ENCODE data around the gene DTNBP1.
"Not testable (repeated sequence)": the region's sequence is repeated elsewhere in the genome, so short reads cannot be mapped to it uniquely, and the experiment has no call there.

DTNBP1 gene

DNA sequence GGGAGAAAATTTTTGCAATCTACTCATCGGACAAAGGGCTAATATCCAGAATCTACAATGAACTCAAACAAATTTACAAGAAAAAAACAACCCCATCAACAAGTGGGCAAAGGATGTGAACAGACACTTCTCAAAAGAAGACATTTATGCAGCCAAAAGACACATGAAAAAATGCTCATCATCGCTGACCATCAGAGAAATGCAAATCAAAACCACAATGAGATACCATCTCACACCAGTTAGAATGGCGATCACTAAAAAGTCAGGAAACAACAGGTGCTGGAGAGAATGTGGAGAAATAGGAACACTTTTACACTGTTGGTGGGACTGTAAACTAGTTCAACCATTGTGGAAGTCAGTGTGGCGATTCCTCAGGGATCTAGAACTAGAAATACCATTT is 4.1 kb upstream of the DTNBP1 start:
- DNase-seq: not testable (repeated sequence)

DNA sequence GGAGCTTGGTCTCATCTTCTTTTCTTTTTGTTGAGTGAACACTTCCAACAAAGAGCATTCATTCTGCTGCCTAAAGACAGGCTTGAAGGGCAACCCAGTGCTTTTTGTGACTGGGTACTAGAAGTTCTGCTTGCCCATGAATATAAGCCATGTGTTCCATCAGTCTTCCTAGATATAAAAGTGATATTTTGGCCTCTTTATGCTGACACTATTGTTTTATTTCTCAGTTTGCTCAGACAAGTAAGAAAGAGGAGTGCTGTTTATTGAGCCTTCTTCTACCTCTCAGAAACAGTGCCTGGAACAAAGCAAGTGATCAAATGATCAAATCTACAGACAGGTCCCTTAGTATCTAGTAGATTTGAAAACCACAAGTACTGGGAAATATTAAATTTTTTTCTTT is 2.4 kb upstream of the DTNBP1 start:
- DNase-seq: no peak

DNA sequence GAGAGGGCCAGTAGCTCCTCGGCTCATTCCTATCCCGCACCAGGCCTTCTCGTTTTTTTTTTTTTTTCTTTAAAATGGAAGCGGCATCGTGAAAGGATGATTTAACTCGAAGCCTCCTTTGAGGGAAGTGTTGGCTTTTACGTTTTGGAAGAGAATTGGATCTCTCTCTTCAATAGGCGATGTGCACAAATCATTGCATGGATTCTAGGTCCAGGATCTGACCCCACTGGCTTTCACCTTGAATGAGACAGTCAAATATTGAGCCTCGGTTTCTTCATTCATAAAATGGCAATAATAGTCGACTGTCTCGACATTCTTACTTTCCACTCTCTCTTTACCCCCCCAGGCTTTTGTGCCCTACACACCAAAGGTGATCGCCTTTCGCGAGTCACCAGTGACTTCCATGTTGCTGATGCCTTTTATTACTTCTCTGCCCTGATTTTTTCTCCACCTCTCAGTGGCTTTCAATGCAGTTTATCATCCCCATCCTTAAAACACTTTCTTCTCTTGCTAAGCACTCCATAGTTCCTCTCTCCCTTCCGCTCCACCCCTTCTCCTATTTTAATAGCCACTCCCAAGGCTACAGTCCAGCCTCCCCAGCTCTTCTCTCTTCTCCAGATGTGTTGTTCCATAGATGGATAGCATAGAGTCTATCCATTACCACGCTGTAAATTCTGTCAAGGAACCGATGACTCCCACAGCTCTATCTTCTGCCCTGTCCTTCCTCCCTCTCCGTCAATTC is 473 bp upstream of the DTNBP1 start:
- DNase-seq: no peak

DNA sequence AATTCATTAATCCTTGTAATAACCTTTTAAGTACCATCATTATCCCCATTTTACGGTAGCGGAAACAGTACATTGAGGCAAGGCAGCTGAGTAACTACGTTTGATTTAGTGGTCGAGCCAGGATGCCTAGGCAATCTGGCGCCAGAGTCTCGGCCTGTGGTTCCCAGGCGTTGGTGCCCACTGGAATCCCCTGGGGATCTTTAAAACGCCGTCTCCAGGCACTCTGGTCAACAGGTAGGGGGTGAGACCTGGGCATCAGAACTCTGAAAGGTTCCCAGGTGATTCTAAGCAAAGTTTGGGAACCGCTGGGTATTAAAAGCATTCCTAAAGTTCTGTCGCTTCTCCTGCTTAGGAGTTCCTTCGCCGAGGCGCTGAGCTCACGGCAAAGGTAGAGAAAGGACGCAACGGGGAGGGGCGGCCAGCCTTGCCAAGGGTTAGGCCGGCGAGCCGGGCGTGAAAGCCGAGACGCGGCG is 939 bp downstream of the DTNBP1 start:
- DNase-seq: no peak

DNA sequence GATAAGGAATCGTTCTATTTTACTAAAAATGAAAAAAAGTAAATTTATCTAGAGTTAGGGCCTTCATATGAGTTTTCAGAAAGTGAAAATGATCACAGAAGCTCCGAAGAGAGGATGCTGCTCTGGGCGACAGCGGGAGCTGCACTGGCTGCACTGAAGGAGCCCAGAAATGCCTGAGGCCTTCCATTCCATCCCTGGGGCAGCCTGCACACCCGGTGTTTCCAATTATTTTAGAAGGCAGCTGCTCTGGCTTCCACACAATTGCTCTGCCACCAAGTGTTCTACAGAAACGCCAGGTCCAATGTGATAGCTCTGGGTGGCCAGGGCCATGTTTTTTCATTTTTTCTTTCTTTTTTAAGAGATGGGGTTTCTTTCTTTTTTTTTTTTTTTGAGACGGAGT is 3.6 kb downstream of the DTNBP1 start:
- DNase-seq: no peak

DNA sequence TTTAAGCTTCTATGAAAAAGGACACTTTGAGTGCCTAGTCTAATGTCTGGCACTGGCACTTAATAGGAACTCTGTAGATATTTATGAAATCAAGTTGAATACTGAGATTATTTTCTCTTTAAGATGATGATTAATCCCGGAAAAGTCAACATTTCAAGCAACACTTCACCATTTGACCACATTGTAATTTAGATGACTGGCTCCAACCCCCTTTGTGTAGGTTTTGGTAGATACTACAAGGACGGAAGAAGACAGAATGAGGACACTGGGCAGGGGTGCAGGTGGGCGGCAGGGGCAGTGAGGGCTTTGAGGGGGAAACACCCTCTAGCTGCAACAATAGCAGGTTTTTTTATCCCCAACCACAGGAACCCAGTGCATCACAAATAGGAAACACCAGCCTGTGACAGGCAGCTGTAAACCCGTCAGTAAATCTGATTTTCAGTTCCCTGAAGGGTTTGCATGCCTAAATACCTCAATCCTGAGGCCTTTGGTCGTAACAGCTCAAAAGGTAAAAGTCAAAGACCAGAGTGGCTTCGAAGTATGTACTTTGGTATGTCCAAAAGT is 4.6 kb downstream of the DTNBP1 start:
- no peak for DNase-seq

DNA sequence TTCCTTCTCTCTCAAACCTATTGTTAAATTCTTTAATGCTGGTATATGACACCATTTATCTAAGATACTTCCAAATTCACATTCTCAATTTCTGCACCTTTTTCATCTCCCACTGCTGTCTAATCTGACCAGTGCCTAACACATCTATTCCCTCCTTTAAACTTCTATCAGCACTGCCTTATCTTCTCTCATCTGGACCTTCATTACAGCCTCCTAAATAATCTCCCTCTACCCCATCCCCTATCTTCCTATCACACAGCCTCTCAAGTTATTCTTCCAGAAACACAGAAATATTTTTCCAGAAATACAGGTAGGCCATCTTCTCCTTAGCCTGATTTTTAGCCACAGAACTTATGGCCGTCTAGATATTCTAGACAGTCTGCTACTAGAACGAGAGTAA is 5.5 kb downstream of the DTNBP1 start:
- DNase-seq: no peak

DNA sequence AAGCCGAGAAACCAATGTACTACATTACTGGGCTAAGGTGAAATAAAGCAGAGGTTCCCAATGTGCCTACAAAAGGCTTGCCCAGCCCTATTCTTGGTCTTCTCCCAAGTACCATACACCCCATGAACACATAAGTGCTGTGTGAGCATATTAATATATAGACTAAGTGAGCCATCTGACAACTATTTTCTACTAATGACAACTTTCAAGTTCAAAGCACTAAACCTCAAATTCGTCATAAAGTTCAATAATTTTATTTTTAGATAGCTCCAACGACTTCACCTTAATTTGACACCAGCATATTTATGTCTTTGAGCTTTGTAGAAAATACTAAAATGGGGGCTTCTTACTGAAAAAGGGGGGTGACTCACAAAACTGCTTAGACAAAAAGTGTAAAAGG is 6.7 kb downstream of the DTNBP1 start:
- DNase-seq: no peak

DNA sequence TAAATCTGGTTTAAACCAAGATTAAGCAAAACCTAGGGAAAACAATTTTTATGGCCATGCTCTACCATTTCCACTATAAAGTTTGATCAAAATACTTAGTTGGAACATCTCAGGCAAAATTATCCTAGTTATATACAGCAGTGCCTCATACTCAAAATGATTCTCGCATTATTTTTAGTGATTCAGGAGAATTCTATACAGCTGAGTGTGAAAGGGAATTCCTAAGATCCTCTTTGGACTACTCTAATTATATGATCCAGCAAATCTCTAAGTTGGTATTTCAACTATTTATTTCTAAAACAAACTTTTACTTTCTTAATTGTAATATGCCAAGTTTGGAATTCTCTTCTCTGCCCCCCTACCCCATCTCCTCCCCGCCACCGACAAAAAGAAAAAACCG is 8.6 kb downstream of the DTNBP1 start:
- DNase-seq: no peak

DNA sequence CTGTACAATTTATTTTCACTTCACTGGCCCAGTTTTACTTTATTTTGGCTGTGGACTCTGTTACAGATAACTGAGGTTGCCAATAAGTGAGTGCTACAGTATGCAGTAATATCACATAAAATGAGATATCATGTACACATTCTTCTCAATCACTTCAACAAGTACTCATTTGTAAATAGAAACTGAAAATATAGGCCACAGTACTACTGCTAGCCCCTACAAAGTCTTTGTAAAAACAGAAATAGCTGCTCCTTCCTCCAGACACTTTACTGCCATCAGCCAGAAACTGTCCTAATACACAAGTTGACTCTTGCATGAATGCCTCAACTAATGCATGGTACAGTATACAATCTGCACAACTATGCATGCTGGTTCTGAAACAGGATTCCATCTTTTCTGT is 9.2 kb downstream of the DTNBP1 start:
- DNase-seq: no peak

DNA sequence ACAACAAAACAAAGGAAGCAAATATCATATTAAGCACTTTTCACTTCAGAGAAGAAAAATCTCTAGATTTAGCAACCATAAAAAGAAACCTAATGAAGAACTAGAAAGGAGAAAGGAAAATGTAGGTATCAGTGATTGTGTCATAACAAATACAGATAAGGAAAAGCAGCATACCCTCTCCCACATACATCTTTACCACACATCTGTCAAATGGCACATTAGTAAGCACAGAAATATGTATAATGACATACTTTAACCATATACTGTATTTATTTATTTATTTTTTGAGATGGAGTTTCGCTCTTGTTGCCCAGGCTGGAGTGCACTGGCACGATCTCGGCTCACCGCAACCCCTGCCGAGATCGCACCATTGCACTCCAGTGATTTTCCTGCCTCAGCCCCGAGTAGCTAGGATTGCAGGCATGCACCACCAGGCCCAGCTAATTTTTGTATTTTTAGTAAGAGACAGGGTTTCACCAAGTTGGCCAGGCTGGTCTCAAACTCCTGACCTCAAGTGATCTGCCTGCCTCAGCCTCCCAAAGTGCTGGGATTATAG is 12.7 kb downstream of the DTNBP1 start:
- DNase-seq: not testable (repeated sequence)

DNA sequence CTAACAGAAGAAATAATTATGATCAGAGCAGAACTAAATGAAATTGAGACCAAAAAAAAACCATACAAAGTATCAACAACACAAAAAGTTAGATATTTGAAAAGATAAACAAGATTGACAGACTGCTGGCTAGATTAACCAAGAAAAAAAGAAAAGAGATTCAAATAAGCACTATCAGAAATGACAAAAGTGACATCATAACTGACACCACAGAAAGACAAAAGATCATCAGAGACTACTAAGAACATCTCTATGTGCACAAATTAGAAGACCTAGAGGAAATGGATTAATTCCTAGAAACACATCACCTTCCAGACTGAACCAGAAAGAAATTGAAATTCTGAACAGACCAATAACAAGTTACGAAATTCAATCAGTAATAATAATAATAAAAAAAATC is 17.9 kb downstream of the DTNBP1 start:
- no peak for DNase-seq

DNA sequence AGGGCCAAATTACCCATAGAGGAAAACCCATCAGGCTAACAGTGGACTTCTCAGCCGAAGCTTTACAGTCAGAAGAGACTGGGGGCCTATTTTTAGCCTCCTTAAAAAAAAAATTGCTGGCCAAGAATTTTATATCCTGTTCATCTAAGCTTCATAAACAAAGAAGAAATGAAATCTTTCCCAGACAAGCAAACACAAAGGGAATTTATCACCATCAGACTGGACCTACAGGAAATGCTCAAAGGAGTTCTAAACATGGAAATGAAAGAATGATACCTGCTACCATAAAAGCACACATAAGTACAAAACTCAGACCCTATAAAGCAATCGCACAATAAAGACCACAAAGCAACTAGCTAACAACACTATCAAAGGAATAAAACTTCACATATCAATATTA is 19.3 kb downstream of the DTNBP1 start:
- DNase-seq: no peak

DNA sequence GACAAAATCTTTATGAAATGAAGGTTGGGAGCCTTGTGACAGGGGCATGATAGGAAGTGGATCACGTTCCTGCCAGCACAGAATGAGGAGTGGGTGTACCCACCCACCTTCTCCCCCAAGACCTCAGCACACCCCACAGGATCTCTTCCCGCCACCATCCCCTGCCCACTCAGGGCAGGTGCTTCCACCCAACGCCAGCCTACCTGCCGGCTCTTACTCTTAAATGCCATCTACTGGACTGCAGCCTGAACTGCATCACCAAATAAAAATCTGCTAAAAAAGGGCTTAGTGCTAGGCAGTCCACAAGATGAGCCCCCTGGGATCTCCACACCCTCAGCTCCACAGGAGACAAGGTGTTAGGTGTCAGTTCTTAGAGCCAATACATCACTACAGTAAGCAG is 20.6 kb downstream of the DTNBP1 start:
- no peak for DNase-seq

DNA sequence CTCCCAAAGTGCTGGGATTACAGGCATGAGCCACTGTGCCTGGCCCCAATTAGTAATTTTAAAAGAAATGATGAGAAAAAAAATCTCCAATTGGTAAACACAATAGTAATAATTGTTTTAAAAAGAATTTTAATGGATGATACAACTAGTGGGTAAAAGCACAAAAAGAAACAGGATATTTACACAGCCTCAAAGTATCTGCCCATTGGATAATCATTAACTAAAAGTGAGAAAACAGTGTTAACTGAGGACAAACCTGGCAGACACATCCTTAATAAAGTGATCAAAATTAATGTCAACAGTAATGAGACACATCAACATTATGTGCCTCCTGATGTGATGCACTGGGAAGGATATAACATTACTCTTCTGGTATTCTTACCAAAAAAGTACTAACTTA is 24.5 kb downstream of the DTNBP1 start:
- DNase-seq: no peak

DNA sequence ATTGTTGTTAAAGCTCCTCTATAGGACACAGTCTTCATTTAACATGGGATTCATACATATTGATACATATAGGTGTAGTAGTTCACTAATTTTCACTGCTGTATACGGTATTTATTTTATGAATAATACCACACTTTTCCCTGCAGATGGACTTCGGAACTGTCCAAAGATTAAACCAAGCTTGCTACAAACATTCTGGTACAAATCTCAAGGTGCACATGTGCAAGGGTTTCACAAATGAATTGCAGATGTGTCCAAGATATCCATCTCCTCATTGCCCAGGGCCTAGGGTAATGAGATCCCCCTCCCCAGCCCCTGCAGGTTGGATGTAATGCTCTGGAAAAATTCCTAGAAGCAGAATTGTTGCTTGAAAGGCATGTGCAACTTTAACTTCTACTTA is 31.4 kb downstream of the DTNBP1 start:
- no peak for DNase-seq

DNA sequence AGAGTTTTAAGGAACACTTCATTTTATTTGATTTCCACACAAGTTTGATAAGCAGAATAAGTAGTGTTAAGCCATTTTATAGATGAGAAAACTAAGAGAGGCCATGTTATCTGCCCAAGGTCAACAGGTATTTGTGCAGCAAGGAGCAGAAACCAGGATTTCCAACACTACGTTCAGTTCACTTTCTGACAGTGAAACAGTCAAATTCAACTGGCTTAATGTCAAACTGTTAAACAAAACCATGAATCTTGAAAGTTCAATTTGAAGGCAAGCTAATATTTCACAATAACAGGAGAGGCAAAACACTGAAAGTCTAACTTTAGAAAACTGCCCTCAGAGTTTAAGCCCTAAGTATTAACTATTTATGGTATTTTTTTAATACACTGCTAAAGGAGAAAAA is 32.6 kb downstream of the DTNBP1 start:
- DNase-seq: no peak

DNA sequence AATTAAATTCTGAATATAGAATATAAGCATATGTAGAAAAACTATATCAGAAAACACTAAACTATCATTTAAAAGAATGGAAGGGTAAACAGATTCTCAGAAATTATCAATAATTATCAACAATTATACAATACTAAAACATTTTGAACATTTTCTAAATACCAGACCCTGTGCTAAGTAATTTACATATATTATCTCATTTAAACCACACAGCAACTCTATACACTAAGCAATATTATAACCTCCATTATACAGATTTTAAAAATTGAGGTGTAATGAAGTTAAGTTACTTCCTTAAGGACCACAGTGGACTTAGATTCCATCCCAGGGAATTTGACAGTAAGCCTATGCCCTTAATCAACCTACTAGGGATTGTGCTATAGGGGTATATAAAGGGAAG is 33.3 kb downstream of the DTNBP1 start:
- no peak for DNase-seq

DNA sequence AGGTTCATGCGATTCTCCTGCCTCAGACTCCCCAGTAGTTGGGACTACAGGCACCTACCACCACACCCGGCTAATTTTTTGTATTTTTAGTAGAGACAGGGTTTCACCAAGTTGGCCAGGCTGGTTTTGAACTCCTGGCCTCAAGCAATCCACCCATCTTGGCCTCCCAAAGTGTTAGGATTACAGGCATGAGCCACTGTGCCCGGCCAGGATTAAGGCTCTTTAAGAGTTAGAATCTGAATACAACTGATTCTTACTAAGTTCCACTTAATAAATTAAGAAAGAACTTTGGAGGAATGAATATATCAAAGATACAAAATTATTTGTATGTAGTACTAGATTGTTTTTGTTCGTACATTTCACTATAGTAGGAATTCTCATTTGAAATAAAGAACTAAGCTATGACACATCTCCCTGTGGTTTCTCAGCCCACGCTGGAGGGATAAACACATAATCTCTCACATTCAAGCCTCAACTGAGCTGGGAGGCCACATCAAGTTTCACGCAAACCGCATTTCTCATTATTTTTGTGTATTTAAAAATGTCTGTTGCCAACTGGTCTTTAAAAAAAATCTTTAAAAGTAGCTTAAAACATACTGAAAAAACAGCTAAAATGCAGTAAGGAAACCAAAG is 34.2 kb downstream of the DTNBP1 start:
- peak; percentile 71 for DNase-seq

DNA sequence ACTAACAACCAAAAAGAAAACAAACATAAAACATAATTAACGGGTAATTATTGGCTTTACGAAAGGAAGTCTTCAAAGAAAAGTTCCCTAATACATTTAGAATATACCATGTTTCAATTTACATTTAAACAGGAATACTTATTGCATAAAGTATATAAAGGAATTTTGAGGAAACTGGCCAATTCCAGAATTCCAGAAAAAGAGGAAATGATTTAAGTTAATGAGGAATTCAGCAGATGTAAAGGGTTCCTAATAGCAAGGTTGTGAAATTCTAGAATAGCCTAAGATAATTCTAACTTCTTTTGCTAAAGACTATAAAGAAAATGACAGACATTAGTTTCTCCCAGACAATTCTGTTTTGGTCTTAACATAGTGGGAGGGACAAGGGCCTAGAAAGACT is 35.0 kb downstream of the DTNBP1 start:
- DNase-seq: no peak

DNA sequence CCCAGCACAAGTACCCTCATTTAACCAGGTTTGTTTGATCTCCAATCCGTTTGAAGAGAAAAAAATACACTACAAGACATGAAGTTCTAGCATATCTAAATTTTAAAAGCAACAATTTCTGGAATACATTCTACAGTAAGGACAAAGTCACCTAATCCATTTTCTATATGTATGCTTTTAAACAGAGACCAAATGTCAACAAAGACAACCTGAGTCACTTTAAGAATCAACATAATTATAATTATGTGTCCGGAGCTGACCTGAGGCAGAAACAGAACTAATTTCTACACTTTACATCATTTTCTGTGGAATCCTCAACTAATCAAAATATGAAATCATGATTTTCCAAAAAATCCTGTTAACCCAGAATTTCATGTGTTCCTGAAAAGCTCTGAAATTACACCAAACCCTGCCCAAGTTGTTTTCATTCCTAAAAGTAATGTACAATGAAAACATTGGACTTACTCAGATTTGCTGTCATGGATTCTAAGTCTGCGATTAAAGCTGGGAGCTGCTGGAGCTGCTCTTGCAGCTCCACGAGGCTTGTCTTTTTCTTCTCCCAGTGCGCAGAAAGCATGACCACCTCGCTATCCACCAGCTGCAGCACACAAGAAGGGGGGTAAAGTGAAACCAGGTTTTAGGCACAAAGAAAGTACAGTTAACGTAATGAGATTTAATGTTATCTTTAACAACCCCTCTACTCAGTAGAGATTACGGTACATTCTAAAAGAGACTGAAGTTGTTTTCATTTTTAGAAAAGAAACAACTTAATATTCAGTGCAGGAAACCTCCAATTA is 35.8 kb downstream of the DTNBP1 start:
- no peak for DNase-seq

DNA sequence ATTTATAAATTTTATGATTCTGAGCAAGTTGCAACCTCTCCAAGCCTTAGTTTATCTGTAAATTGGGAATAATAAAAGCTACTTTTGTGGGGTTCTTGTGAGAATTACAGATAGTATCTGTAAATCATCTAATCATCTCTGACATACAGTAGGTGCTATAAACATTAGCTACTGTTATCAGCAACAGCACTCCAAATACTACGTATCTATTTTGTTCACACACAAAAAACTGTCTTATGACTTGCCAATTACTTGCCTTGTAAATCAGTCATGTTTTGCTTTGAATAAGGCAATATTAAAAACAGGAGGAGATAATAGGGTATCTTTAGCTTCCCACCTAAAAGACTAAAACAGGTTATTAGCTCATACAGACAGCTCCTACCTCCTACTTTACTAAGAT is 36.7 kb downstream of the DTNBP1 start:
- DNase-seq: no peak
